Left ventricle myocardium superior (tissue), 1 donor: Measurements from ENCODE around the gene TSEN34. TPM values are rescaled to one million over a fixed set of nuclear protein-coding genes. Genes with fewer than 3 reads are reported as not detected.
"Not testable (repeated sequence)": the region's sequence is repeated elsewhere in the genome, so short reads cannot be mapped to it uniquely, and the experiment has no call there.

Experiments used
- ATAC-seq: fragments of 200-7000 bp; cut with Tn5 transposase; one replicate; pipeline ENCODE4 v1.9.1; 2020; ENCODE audit warnings: mild to moderate bottlenecking, moderate library complexity
- DNase-seq: peaks from one replicate; pipeline ENCODE4 v3.0.0-alpha.2; 2020
- intact Hi-C: fragments of 100-400 bp; cut with micrococcal nuclease; formaldehyde crosslinking; loops from one replicate; pipeline ENCODE4 v1.11.0; 2022
- total RNA-seq: library from RNA; stranded (reverse); fragmentation: NEBNext Ultra II Directional; extraction: Animal tissue kit (Norgen Biotek cat#: 25700); gene quantifications from one replicate; pipeline ENCODE4 v1.2.1, GENCODE V29; 2021
- donor health status: DM: no; HTN: yes; CAD: no; lungs with severe emphysema.

TSEN34 gene
- total RNA-seq, 1 donor from 2014 or later, result 18.5 TPM

DNA sequence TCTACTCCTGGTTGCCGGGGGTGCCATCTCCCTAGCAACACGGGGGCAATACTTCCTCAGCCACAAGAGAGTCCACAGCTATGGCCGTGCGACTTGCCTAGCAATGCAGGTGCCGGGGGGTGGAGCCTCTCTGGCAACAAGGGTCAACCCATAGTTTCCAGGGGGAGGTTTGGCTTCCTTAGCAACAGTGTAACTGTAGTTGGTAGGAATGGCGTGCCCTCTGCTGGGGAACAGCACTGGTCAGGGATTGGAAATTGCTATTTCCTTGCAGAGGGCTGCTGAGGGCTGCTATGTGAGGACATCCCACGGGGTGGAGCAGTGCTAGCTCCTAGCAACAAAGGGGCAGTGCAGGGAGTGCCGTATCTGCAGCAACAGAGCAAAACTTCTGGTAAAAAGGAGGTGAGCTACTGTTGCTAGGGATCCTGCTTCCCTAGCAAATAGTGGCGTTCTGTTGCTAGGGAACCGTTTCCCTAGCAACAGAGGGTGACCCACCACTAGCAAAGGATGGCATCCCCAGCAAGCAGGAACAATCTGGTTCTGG, 11.1 kb upstream of the TSEN34 start:
- intact Hi-C loops, result loop anchor here (10.0 kb wide), 1 partner anchor 55 kb away; no protein-coding TSS in a partner anchor

DNA sequence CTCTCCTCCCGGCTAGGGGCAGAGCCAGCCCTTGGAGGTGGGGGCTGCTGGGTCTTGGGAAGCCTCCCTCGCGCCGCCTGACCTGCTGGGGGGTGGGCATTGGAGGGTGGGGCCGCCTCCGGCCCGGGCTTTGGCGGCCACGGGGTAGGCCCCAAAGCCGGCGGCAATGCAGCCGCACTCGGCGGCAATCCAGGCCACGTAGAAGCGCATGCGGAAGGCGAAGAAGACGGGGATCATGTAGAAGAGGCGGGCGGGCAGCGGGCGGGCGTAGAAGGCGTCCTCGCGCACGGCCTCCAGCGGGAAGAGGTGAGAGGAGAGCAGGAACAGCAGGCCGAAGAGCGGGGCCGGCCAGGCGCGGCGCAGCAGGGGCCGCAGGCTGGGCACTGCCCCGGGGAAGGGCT, 10.4 kb upstream of the TSEN34 start:
- ATAC-seq (no peak), DNase-seq (no peak)
- intact Hi-C loops, result no loop called here

More for the DNA sequence above, 11.1 kb upstream of the TSEN34 start:
- DNase-seq, result no peak
- peak; percentile 20 for ATAC-seq

GRCh38 chr19:54181894-54182293, 9.2 kb upstream of the TSEN34 start:
- DNase-seq, intact Hi-C loops, ATAC-seq: not testable (repeated sequence)

- intact Hi-C loops, result no loop called here
- DNase-seq (no peak), ATAC-seq (no peak)
These were observed 7.7 kb upstream of the TSEN34 start for GRCh38 chr19:54183431-54183830.

GRCh38 chr19:54186351-54186750, 4.8 kb upstream of the TSEN34 start:
- no peak for DNase-seq
- intact Hi-C loops, result no loop called here
- no peak for ATAC-seq

DNA sequence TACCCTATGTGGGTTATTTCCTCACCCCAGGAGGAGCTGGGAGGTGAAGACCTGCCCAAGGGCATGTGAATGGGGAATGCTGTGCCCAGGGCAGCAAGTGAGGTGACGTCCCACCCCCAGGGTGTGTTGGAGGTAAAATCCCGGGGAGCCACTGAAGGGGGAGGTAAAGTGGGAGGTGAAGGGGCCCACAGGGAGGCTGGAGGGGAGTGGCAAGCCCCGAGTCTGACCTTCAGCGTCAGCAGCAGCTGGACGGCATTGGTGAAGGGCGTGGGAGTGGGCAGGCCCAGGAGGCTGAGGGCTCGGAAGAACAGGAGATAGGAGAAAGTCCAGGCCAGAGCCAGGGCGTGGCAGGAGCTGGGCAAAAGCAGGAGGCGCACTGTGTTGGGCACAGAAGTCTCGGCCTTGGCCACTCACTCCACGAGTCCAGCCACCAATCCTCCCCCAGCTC, 4.2 kb upstream of the TSEN34 start:
- peak; percentile 19 for DNase-seq
- intact Hi-C loops, result no loop called here
- ATAC-seq, result no peak

- intact Hi-C loops, result no loop called here
- ATAC-seq, result no peak
- DNase-seq, result no peak
These were observed 2.8 kb upstream of the TSEN34 start for GRCh38 chr19:54188215-54188871.

DNA sequence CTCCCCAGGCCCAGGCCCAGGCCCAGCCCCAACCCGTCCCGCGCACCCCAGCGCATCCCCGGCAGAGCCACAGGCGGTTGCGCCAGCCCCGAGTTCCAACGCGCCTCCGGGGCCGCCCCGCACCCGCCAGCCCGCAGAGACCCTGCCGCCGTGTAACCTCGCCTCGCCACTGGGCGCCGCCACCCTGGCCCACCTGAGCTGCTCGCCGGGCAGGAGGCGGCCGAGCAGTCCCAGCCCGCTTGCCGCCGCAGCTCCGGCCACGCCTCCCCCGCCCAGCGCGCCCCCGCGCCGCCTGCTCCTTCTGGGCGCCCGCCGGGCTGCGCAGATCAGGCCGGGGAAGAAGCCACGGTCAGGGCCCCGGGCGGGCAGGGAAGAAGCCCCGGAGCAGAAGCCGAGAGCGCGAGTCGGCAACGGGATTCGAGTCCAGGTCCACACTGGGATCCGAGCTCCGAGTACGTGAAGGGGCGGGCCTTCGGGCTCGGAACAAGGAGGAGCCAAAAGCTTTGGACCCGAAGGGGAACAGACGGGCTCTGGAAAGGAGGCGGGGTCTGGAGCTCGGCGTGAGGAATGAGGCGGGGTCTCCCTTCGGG, 1.9 kb upstream of the TSEN34 start, which contains the start of gene MBOAT7:
MBOAT7 (minus strand) TSS at position 436 of the 590 bp plus-strand sequence. CDS start 1,072 bp downstream, outside the sequence.
- DNase-seq, result no peak
- peak; percentile 6 for ATAC-seq
- intact Hi-C loops, result no loop called here

- peak; percentile 79 for ATAC-seq
- DNase-seq, result peak; percentile 100
- intact Hi-C loops, result no loop called here
These were observed 1.2 kb upstream of the TSEN34 start for GRCh38 chr19:54189735-54190502.

- DNase-seq (peak; percentile 100), ATAC-seq (peak; percentile 77)
- intact Hi-C loops, result no loop called here
These were observed 551 bp upstream of the TSEN34 start for GRCh38 chr19:54190503-54191010.

DNA sequence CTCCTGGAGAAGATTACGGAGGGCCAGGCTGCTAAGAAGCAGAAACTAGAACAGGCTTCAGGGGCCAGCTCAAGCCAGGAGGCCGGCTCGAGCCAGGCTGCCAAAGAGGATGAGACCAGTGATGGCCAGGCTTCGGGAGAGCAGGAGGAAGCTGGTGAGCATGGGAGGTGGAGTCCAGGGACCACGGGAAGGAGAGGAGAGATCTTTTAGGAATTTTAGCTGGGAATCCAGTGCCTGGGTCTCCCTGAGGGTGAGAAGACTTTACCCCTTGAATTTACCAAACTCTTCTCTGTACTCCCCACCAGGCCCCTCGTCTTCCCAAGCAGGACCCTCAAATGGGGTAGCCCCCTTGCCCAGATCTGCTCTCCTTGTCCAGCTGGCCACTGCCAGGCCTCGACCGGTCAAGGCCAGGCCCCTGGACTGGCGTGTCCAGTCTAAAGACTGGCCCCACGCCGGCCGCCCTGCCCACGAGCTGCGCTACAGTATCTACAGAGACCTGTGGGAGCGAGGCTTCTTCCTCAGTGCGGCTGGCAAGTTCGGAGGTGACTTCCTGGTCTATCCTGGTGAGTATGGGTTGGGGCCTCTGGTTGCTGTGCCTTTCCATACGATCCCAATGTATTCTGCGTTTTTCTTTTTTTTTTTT, 824 bp downstream of the TSEN34 start:
- no peak for DNase-seq
- intact Hi-C loops, result no loop called here

DNA sequence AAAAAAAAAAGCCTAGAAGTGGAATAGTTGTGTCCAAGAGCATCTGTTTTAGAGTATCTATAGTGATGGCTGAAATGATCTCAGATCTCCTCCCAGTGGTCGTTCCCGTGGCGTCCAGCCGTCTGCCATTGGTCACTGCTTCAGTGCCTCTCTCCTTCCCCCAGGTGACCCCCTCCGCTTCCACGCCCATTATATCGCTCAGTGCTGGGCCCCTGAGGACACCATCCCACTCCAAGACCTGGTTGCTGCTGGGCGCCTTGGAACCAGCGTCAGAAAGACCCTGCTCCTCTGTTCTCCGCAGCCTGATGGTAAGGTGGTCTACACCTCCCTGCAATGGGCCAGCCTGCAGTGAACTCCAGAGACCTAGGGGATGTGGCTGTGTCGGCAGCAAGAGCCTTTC, 1.9 kb downstream of the TSEN34 start:
- ATAC-seq (no peak), DNase-seq (no peak)
- intact Hi-C loops, result no loop called here

More for the DNA sequence above, 824 bp downstream of the TSEN34 start:
- ATAC-seq, result no peak

DNA sequence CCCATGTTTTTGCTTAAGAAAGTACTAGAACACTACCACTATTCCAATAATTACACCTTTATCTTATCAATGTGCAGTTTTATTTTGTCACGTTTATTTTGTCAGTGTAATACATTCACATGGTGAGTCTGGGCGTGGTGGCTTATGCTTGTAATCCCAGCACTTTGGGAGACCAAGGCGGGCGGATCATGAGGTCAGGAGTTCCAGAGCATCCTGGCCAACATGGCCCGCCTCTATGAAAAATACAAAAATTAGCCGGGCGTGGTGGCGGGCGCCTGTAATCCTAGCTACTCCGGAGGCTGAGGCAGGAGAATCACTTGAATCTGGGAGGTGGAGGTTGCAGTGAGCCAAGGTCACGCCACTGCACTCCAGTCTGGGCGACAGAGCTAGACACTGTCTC, 3.4 kb downstream of the TSEN34 start:
- DNase-seq, intact Hi-C loops, ATAC-seq: not testable (repeated sequence)

GRCh38 chr19:54196536-54196935, 5.4 kb downstream of the TSEN34 start:
- DNase-seq, result no peak
- intact Hi-C loops, result no loop called here
- no peak for ATAC-seq

DNA sequence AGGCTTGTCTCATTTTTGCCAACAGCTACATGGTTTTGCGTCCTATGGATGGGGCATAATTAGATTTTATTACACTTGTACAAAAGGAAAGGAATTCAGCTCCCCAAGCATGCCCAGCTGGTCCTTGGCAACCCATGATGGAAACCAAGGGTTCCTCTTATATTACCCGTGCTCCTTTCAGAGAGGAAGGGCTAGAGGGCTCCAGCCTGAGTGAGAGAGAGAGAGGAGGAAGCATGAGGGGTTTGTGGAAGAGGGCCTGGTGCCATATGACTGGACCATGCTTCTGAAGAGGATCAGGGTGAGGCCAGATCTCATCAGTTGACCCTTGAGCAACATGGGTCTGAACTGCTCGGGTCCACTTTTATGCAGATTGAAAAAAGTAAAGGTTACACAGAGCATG, 6.0 kb downstream of the TSEN34 start:
- DNase-seq (no peak), ATAC-seq (no peak)
- intact Hi-C loops, result no loop called here

- DNase-seq (no peak), ATAC-seq (no peak)
- intact Hi-C loops, result no loop called here
These were observed 8.3 kb downstream of the TSEN34 start for GRCh38 chr19:54199401-54199800.

- DNase-seq, result no peak
- ATAC-seq, result no peak
- intact Hi-C loops, result no loop called here
These were observed 10.1 kb downstream of the TSEN34 start for GRCh38 chr19:54201172-54201701.

DNA sequence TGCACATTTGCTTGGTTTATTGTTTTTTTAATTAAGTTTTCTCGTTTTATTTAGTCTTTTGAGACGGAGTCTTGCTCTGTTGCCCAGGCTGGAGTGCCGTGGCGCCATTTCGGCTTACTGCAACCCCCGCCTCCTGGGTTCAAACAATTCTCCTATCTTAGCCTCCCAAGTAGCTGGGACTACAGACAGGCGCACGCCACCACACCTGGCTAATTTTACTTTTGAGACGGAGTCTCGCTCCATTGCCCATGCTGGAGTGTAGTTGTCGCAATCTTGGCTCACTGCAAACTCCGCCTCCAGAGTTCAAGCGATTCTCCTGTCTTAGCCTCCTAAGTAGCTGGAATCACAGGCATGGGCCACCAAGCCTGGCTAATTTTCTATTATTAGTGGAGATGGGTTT, 10.9 kb downstream of the TSEN34 start:
- ATAC-seq, result no peak
- DNase-seq, result no peak
- intact Hi-C loops, result no loop called here

GRCh38 chr19:54203151-54203611, 12.1 kb downstream of the TSEN34 start:
- intact Hi-C loops, result no loop called here
- no peak for ATAC-seq
- no peak for DNase-seq
